HCT116 (cell line): Measurements from ENCODE around the gene PDXK.

ENCODE experiments used
- CEBPB ChIP-seq: IDR thresholded peaks from 2 replicates; pipeline ENCODE4 v1.6.1; 2012; ENCODE audit warnings: low read depth
- MAX ChIP-seq: IDR thresholded peaks from 2 replicates; pipeline ENCODE4 v1.6.1; 2012
- TF ChIP-seq, protein P1 (sequence below), 3 experiments: fragments of 200-600 bp in 1 of 3; sonication (generic) in 1 of 3; IDR thresholded peaks in 2 of 3; conservative IDR thresholded peaks in 1 of 3; 2 replicates each; pipeline ENCODE4 v1.5.1; 2012 to 2017; ENCODE audit warnings: low read depth in 2 of 3, low read length in 2 of 3, antibody characterized with exemption in 1 of 3, borderline replicate concordance in 1 of 3, control low read depth in 1 of 3, mild to moderate bottlenecking in 1 of 3, mixed read lengths in 1 of 3, mixed run types in 1 of 3, moderate library complexity in 1 of 3; ENCODE audit not compliant: insufficient read depth in 1 of 3

GRCh38 chr21:43793243-43793642, 74.3 kb downstream of the PDXK start:
- TF ChIP-seq, protein P1, sequence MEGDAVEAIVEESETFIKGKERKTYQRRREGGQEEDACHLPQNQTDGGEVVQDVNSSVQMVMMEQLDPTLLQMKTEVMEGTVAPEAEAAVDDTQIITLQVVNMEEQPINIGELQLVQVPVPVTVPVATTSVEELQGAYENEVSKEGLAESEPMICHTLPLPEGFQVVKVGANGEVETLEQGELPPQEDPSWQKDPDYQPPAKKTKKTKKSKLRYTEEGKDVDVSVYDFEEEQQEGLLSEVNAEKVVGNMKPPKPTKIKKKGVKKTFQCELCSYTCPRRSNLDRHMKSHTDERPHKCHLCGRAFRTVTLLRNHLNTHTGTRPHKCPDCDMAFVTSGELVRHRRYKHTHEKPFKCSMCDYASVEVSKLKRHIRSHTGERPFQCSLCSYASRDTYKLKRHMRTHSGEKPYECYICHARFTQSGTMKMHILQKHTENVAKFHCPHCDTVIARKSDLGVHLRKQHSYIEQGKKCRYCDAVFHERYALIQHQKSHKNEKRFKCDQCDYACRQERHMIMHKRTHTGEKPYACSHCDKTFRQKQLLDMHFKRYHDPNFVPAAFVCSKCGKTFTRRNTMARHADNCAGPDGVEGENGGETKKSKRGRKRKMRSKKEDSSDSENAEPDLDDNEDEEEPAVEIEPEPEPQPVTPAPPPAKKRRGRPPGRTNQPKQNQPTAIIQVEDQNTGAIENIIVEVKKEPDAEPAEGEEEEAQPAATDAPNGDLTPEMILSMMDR (IDR thresholded peaks at IDR 0.05 in 2 of 3, conservative IDR thresholded peaks at IDR 0.05 in 1 of 3; ENCODE audit: borderline replicate concordance in 1 of 3, insufficient read depth in 1 of 3, low read depth in 2 of 3, low read length in 2 of 3): no peak
- TF ChIP-seq MAX (no peak), CEBPB (no peak)
